Osteoblast (primary cell): ENCODE results near the gene TREM1. TPM values are rescaled to one million over a fixed set of nuclear protein-coding genes. Genes with fewer than 3 reads are reported as not detected.

Source experiments
- DNase-seq: peaks from one replicate; pipeline ENCODE4 v3.0.0; 2011; ENCODE audit warnings: low spot score, mixed read lengths; ENCODE audit not compliant: insufficient read length; ENCODE audit errors: missing footprints
- H2AFZ ChIP-seq: 2 replicates; pipeline ENCODE4 v1.6.0; 2011; ENCODE audit warnings: mild to moderate bottlenecking, low read length
- H3K27ac ChIP-seq: 2 replicates; pipeline ENCODE4 v1.5.1; 2011; ENCODE audit warnings: mild to moderate bottlenecking, low read depth, low read length, moderate library complexity
- H3K27me3 ChIP-seq: 2 replicates; pipeline ENCODE4 v1.6.0; 2012; ENCODE audit warnings: mild to moderate bottlenecking, control low read depth, inconsistent platforms, low read length, moderate library complexity; ENCODE audit not compliant: insufficient read depth
- H3K36me3 ChIP-seq: 2 replicates; pipeline ENCODE4 v1.5.1; 2011; ENCODE audit warnings: mild to moderate bottlenecking, low read length, control low read depth, moderate library complexity; ENCODE audit not compliant: insufficient read depth
- H3K4me1 ChIP-seq: 2 replicates; pipeline ENCODE4 v1.5.1; 2011; ENCODE audit warnings: mild to moderate bottlenecking, low read length, control low read depth, moderate library complexity; ENCODE audit not compliant: insufficient read depth
- H3K4me2 ChIP-seq: 2 replicates; pipeline ENCODE4 v1.6.0; 2011; ENCODE audit warnings: mild to moderate bottlenecking, low read length; ENCODE audit not compliant: insufficient read depth
- H3K4me3 ChIP-seq: fragments of 200-600 bp; sonication (generic); 3 replicates; pipeline ENCODE4 v1.5.1; 2012; ENCODE audit warnings: mild to moderate bottlenecking, low read length, inconsistent platforms; ENCODE audit not compliant: insufficient read depth
- H3K79me2 ChIP-seq: 2 replicates; pipeline ENCODE4 v1.6.0; 2012; ENCODE audit warnings: mild to moderate bottlenecking, low read length, control low read depth, inconsistent platforms; ENCODE audit not compliant: insufficient read depth
- H3K9me3 ChIP-seq: 2 replicates; pipeline ENCODE4 v1.5.1; 2011; ENCODE audit warnings: low read depth, low read length, control low read depth
- H4K20me1 ChIP-seq: 2 replicates; pipeline ENCODE4 v1.6.0; 2012; ENCODE audit warnings: mild to moderate bottlenecking, low read length, control low read depth; ENCODE audit not compliant: insufficient read depth
- CTCF ChIP-seq: IDR thresholded peaks from 2 replicates; pipeline ENCODE4 v1.5.1; 2011; ENCODE audit warnings: mild to moderate bottlenecking, low read depth, low read length, moderate library complexity; ENCODE audit errors: extremely low read depth
- total RNA-seq: library from RNA; depleted of rRNA; stranded (reverse); fragments of >200 nt; gene quantifications from 2 replicates; pipeline ENCODE4 v1.2.3, GENCODE V29; 2012

TREM1 gene
- total RNA-seq, 1 donor: 0.72 TPM

GRCh38 chr6:41269166-41269565 lies 17.3 kb downstream of the TREM1 start:
- Histone ChIP-seq H3K4me1 (no peaks in the 10 kb centered on the region), H4K20me1 (no peaks in the 10 kb centered on the region), H3K27me3 (no peaks in the 10 kb centered on the region), H2AFZ (no peak overlapping the region), H3K36me3 (no peaks in the 10 kb centered on the region), H3K79me2 (no peaks in the 10 kb centered on the region), H3K4me3 (no peak overlapping the region), H3K27ac (no peak overlapping the region), H3K4me2 (no peak overlapping the region), H3K9me3 (no peaks in the 10 kb centered on the region)
- no peak for TF ChIP-seq CTCF
- DNase-seq: no peak

GRCh38 chr6:41268478-41268877 lies 18.0 kb downstream of the TREM1 start:
- Histone ChIP-seq H3K27me3 (no peaks in the 10 kb centered on the region), H2AFZ (no peak overlapping the region), H3K79me2 (no peaks in the 10 kb centered on the region), H3K27ac (no peak overlapping the region), H3K36me3 (no peaks in the 10 kb centered on the region), H3K4me1 (no peaks in the 10 kb centered on the region), H4K20me1 (no peaks in the 10 kb centered on the region), H3K4me3 (no peak overlapping the region), H3K9me3 (no peaks in the 10 kb centered on the region), H3K4me2 (no peak overlapping the region)
- no peak for DNase-seq
- no peak for TF ChIP-seq CTCF

- H3K79me2 ChIP-seq: no peaks in the 10 kb centered on the region
- no peak for DNase-seq
- TF ChIP-seq CTCF: no peak
- H3K4me3 ChIP-seq: no peak overlapping the region
- H2AFZ ChIP-seq: no peak overlapping the region
- H3K9me3 ChIP-seq: no peaks in the 10 kb centered on the region
- no peaks in the 10 kb centered on the region for H4K20me1 ChIP-seq
- H3K4me2 ChIP-seq: no peak overlapping the region
- no peaks in the 10 kb centered on the region for H3K36me3 ChIP-seq
- no peaks in the 10 kb centered on the region for H3K4me1 ChIP-seq
- no peak overlapping the region for H3K27ac ChIP-seq
- no peaks in the 10 kb centered on the region for H3K27me3 ChIP-seq
These were observed 19.9 kb downstream of the TREM1 start for GRCh38 chr6:41266541-41266940.

GRCh38 chr6:41263267-41263666 lies 23.2 kb downstream of the TREM1 start:
- H3K27ac ChIP-seq: no peak overlapping the region
- no peak for DNase-seq
- TF ChIP-seq CTCF: no peak
- no peak overlapping the region for H2AFZ ChIP-seq
- no peaks in the 10 kb centered on the region for H3K27me3 ChIP-seq
- H3K4me2 ChIP-seq: no peak overlapping the region
- no peaks in the 10 kb centered on the region for H3K9me3 ChIP-seq
- H3K36me3 ChIP-seq: no peaks in the 10 kb centered on the region
- no peaks in the 10 kb centered on the region for H4K20me1 ChIP-seq
- no peaks in the 10 kb centered on the region for H3K4me1 ChIP-seq
- H3K79me2 ChIP-seq: no peaks in the 10 kb centered on the region
- no peak overlapping the region for H3K4me3 ChIP-seq
